ENCODE measurements around the gene GABBR2.

Gene GABBR2

DNA sequence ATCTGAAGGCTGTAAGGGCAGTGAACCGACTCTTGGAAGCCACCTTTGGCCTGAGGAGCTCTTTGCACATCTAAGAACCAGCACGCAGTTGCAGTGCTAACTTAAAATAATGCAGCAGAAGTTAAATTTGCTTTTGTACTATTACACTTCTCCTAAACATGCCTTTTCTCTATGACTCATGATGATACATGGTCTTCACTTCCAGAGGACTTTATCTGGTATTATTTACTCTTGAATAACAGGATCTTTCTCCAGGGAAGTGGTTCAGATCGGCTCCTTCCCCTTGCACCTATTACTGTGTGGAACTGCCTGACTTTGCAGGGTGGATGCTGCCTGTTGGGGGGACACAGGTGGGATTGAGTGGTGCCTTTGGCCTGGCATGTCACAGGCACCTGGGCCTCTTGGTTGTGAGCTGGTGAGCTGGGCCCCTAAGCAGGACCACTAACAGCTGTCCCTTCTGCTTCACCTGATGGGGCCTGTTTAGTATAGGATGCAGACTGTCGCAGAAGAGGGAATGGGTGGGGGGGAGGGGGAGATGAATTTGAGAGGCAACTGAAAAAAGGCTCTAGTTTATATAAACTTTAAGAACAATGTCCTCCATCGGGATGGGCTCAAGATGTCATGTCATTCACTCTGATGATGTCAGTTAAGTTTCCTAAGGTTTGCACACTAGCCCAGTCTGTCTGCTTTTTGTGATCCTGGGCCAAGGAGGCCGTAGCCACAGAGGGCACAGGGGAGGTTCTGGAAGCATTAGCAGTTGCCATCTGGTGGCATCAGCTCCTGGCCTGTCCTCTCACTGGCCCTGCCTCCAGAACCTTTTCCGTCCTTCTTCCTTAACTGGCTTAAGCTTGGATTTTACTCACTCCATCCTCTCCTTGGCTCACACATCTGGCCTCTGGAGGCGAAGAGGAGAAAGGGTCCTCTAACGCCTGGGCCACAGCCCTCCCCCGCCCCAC, 33.9 kb upstream of the GABBR2 start:
- no peaks in the 10 kb centered on the region for H3K4me1 ChIP-seq (ENCODE audit: control insufficient read depth, insufficient read depth, low read length, poor library complexity, severe bottlenecking)
- DNase-seq: no peak
- no peaks in the 10 kb centered on the region for H3K9me3 ChIP-seq (ENCODE audit: control insufficient read depth, low read length)
- no peaks in the 10 kb centered on the region for H3K27me3 ChIP-seq (replicated peaks; ENCODE audit: control insufficient read depth, insufficient read depth, low read length, poor library complexity, severe bottlenecking)
- no peak overlapping the region for H3K4me3 ChIP-seq (ENCODE audit: insufficient read depth, low read depth, low read length, poor library complexity, severe bottlenecking)
- no peak overlapping the region for H3K27ac ChIP-seq (ENCODE audit: insufficient read depth, low read length, poor library complexity, severe bottlenecking)
- peaks cover 5% of the 10 kb centered on the region for H3K36me3 ChIP-seq (ENCODE audit: control insufficient read depth, insufficient read depth, low read length)

DNA sequence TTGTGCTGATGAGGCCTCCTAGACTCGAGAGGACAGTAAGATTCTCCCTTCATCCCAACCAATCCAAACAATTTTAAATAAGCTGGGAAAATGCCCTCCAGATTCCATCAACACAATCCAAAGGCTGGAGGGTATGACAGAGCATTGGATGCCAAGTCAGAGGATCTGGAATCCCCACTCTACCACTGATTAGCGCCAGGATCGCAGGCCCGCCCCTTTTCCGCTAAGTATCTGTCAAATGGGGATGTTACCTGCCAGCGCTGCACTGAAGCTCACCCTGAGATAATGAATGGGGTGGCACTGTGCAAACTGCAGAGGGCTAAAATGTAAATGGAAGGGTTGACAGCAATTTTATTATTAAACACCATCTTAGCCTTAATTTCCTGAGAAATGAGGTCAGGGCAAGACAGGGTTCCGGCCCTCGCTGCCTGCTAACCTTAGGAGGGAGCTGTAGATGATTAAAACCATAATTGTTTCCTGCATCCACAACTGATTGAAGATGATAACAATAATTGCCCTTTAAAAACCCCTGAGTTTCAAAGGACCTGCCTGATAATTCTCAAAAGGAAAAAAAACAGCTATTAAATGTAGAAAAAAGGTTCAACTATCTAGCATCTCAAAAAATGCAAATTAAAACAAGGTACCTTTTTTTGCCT, 31.6 kb upstream of the GABBR2 start:
- no peaks in the 10 kb centered on the region for H3K4me1 ChIP-seq (ENCODE audit: control insufficient read depth, insufficient read depth, low read length, poor library complexity, severe bottlenecking)
- H3K9me3 ChIP-seq (ENCODE audit: control insufficient read depth, low read length): no peaks in the 10 kb centered on the region
- DNase-seq: no peak
- H3K4me3 ChIP-seq (ENCODE audit: insufficient read depth, low read depth, low read length, poor library complexity, severe bottlenecking): no peak overlapping the region
- no peak overlapping the region for H3K27ac ChIP-seq (ENCODE audit: insufficient read depth, low read length, poor library complexity, severe bottlenecking)
- peaks cover 10% of the 10 kb centered on the region for H3K36me3 ChIP-seq (ENCODE audit: control insufficient read depth, insufficient read depth, low read length)
- no peaks in the 10 kb centered on the region for H3K27me3 ChIP-seq (replicated peaks; ENCODE audit: control insufficient read depth, insufficient read depth, low read length, poor library complexity, severe bottlenecking)

DNA sequence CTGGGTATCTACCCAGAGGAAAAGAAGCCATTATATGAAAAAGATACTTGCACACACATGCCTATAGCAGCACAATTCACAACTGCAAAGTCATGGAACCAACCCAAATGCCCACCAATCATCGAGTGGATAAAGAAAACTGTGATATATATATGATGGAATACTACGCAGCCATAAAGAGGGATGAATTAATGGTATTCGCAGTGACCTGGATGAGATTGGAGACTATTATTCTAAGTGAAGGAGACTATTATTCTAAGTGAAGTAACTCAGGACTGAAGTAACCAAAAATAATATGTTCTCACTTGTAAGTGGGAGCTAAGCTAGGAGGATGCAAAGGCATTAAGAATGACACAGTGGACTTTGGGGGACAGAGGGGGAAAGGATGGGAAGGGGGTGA, 30.0 kb upstream of the GABBR2 start:
- Histone ChIP-seq H3K9me3 (ENCODE audit: control insufficient read depth, low read length) (no peaks in the 10 kb centered on the region), H3K27ac (ENCODE audit: insufficient read depth, low read length, poor library complexity, severe bottlenecking) (no peak overlapping the region), H3K4me3 (ENCODE audit: insufficient read depth, low read depth, low read length, poor library complexity, severe bottlenecking) (no peak overlapping the region), H3K4me1 (ENCODE audit: control insufficient read depth, insufficient read depth, low read length, poor library complexity, severe bottlenecking) (no peaks in the 10 kb centered on the region), H3K36me3 (ENCODE audit: control insufficient read depth, insufficient read depth, low read length) (peaks cover 13% of the 10 kb centered on the region), H3K27me3 (replicated peaks; ENCODE audit: control insufficient read depth, insufficient read depth, low read length, poor library complexity, severe bottlenecking) (no peaks in the 10 kb centered on the region)
- no peak for DNase-seq

DNA sequence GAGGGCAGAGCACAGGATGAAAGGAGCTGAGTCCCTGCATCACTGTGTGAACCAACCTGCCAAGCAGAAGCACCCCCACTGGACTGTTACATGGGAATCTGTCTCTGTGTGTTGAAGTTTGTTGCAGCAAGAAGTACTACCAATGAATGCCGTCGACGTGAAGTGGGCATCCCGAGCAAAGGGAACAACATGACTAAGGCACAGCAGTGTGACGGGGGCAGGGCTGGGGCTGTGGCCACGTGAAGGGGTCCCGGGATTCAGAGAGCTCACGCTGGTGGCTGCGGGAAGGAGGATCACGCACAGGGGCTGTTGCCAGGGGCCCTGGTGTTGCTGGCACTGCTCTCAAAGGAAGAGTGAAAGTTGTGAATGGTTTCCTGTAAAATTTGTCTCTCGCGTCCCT, 27.5 kb upstream of the GABBR2 start:
- Histone ChIP-seq H3K27ac (ENCODE audit: insufficient read depth, low read length, poor library complexity, severe bottlenecking) (no peak overlapping the region), H3K4me1 (ENCODE audit: control insufficient read depth, insufficient read depth, low read length, poor library complexity, severe bottlenecking) (no peaks in the 10 kb centered on the region), H3K27me3 (replicated peaks; ENCODE audit: control insufficient read depth, insufficient read depth, low read length, poor library complexity, severe bottlenecking) (no peaks in the 10 kb centered on the region), H3K36me3 (ENCODE audit: control insufficient read depth, insufficient read depth, low read length) (peaks cover 13% of the 10 kb centered on the region), H3K9me3 (ENCODE audit: control insufficient read depth, low read length) (no peaks in the 10 kb centered on the region), H3K4me3 (ENCODE audit: insufficient read depth, low read depth, low read length, poor library complexity, severe bottlenecking) (no peak overlapping the region)
- no peak for DNase-seq

DNA sequence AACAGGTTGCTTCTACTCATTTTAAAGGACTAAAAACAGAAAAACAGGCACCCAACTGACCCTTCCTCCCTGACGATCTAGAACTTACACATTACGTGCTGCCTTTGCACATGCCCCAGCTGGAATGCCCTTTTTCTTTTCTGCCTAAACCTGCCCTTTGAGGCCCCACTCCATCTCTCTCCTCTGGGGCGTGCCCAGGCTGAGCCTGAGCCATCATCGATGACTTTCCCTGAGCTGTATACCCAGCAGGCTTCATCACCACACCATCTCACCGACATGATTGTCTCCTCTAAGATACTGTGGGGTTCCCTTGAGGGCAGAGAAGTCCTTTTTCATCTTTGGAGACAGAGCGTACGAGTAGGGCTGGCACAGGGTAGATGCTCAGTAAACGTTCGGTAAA, 24.1 kb upstream of the GABBR2 start:
- no peak overlapping the region for H3K27ac ChIP-seq (ENCODE audit: insufficient read depth, low read length, poor library complexity, severe bottlenecking)
- H3K9me3 ChIP-seq (ENCODE audit: control insufficient read depth, low read length): no peaks in the 10 kb centered on the region
- no peaks in the 10 kb centered on the region for H3K27me3 ChIP-seq (replicated peaks; ENCODE audit: control insufficient read depth, insufficient read depth, low read length, poor library complexity, severe bottlenecking)
- no peak overlapping the region for H3K4me3 ChIP-seq (ENCODE audit: insufficient read depth, low read depth, low read length, poor library complexity, severe bottlenecking)
- DNase-seq: no peak
- peaks cover 13% of the 10 kb centered on the region for H3K36me3 ChIP-seq (ENCODE audit: control insufficient read depth, insufficient read depth, low read length)
- no peaks in the 10 kb centered on the region for H3K4me1 ChIP-seq (ENCODE audit: control insufficient read depth, insufficient read depth, low read length, poor library complexity, severe bottlenecking)

DNA sequence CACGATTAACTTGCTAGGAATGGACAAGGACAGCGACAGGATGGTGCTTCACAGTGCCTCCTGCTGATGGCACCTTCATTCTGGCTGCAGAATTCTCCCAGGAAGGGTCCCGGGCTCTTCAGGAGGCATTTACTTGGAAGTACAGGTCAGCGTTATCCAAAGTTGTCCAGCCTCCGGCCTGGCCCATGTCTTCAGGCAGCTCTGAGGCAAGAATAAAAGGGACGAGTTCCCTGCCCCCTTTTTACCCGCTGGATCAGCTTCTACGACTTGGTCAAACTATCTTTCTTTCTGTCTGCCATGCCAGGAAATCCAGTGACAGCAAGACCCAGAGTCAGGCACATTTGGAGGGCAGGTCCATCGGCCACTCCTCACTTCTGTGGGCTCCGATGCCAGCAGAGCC, 23.4 kb upstream of the GABBR2 start:
- H3K4me3 ChIP-seq (ENCODE audit: insufficient read depth, low read depth, low read length, poor library complexity, severe bottlenecking): no peak overlapping the region
- no peaks in the 10 kb centered on the region for H3K9me3 ChIP-seq (ENCODE audit: control insufficient read depth, low read length)
- DNase-seq: no peak
- H3K27me3 ChIP-seq (replicated peaks; ENCODE audit: control insufficient read depth, insufficient read depth, low read length, poor library complexity, severe bottlenecking): no peaks in the 10 kb centered on the region
- no peaks in the 10 kb centered on the region for H3K4me1 ChIP-seq (ENCODE audit: control insufficient read depth, insufficient read depth, low read length, poor library complexity, severe bottlenecking)
- H3K36me3 ChIP-seq (ENCODE audit: control insufficient read depth, insufficient read depth, low read length): peaks cover 13% of the 10 kb centered on the region
- no peak overlapping the region for H3K27ac ChIP-seq (ENCODE audit: insufficient read depth, low read length, poor library complexity, severe bottlenecking)

DNA sequence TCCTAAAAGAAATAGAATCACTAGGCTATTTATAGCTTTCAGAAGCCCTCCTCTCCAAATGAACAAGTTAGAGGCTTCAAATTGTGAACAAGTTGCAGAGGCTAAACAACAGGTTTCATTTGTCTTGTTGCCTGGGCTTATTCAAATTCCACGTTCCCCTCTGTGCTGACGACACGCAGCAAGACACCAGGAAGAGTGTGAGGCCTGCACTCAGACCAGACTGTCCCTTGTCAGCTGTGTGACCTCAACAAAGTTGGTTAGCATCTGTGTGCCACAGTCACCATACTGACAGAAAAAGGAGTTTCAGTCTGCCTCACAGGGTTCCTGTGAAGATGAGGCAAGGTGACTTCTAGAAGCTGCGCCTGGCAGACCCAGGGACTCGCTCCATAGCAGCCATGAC, 22.1 kb upstream of the GABBR2 start:
- no peaks in the 10 kb centered on the region for H3K27me3 ChIP-seq (replicated peaks; ENCODE audit: control insufficient read depth, insufficient read depth, low read length, poor library complexity, severe bottlenecking)
- no peaks in the 10 kb centered on the region for H3K9me3 ChIP-seq (ENCODE audit: control insufficient read depth, low read length)
- no peak overlapping the region for H3K4me3 ChIP-seq (ENCODE audit: insufficient read depth, low read depth, low read length, poor library complexity, severe bottlenecking)
- no peaks in the 10 kb centered on the region for H3K4me1 ChIP-seq (ENCODE audit: control insufficient read depth, insufficient read depth, low read length, poor library complexity, severe bottlenecking)
- H3K36me3 ChIP-seq (ENCODE audit: control insufficient read depth, insufficient read depth, low read length): peaks cover 4% of the 10 kb centered on the region
- H3K27ac ChIP-seq (ENCODE audit: insufficient read depth, low read length, poor library complexity, severe bottlenecking): no peak overlapping the region
- DNase-seq: no peak

DNA sequence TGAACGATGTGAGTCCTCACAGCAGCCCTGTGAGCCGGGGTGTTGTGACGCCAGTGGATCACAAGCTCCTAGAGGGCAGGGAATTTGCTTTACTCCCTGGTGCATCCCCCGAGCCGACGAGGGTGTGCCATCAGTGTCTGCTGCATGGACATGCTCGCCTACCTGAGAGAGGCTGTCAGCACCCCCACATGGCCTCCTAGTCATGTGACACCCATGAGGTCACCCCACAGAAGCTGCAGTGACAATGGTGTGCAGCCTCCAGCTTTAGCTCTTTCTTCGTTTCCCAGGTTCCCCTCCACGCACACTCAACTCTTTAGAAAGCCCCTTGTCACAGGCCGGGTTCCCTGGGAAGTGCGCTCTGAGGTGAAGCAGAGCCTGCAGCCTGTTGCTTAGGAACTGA, 19.8 kb upstream of the GABBR2 start:
- no peaks in the 10 kb centered on the region for H3K9me3 ChIP-seq (ENCODE audit: control insufficient read depth, low read length)
- H3K27ac ChIP-seq (ENCODE audit: insufficient read depth, low read length, poor library complexity, severe bottlenecking): no peak overlapping the region
- DNase-seq: no peak
- no peaks in the 10 kb centered on the region for H3K36me3 ChIP-seq (ENCODE audit: control insufficient read depth, insufficient read depth, low read length)
- no peak overlapping the region for H3K4me3 ChIP-seq (ENCODE audit: insufficient read depth, low read depth, low read length, poor library complexity, severe bottlenecking)
- no peaks in the 10 kb centered on the region for H3K4me1 ChIP-seq (ENCODE audit: control insufficient read depth, insufficient read depth, low read length, poor library complexity, severe bottlenecking)
- no peaks in the 10 kb centered on the region for H3K27me3 ChIP-seq (replicated peaks; ENCODE audit: control insufficient read depth, insufficient read depth, low read length, poor library complexity, severe bottlenecking)

DNA sequence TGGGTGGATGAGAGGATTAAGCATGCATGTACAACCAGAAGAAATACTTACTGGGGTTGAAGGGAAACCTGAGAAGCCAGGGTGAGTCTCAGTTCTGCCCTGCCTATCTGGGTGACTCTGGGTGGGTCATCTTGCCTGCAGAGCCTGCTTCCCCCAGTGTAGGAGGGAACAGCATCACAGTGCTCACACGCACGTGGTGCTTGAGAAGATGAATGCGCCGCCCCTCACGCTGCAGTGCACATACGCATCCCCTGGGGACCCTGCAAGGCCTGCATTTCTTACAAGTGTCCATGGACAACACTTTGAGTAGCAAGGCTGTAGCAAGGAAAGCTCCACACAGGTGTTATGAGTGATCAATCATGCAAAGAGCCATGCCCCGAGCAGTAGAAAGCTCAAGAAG, 18.7 kb upstream of the GABBR2 start:
- H3K27me3 ChIP-seq (replicated peaks; ENCODE audit: control insufficient read depth, insufficient read depth, low read length, poor library complexity, severe bottlenecking): no peaks in the 10 kb centered on the region
- no peaks in the 10 kb centered on the region for H3K36me3 ChIP-seq (ENCODE audit: control insufficient read depth, insufficient read depth, low read length)
- H3K27ac ChIP-seq (ENCODE audit: insufficient read depth, low read length, poor library complexity, severe bottlenecking): no peak overlapping the region
- no peak overlapping the region for H3K4me3 ChIP-seq (ENCODE audit: insufficient read depth, low read depth, low read length, poor library complexity, severe bottlenecking)
- H3K4me1 ChIP-seq (ENCODE audit: control insufficient read depth, insufficient read depth, low read length, poor library complexity, severe bottlenecking): no peaks in the 10 kb centered on the region
- no peak for DNase-seq
- no peaks in the 10 kb centered on the region for H3K9me3 ChIP-seq (ENCODE audit: control insufficient read depth, low read length)

DNA sequence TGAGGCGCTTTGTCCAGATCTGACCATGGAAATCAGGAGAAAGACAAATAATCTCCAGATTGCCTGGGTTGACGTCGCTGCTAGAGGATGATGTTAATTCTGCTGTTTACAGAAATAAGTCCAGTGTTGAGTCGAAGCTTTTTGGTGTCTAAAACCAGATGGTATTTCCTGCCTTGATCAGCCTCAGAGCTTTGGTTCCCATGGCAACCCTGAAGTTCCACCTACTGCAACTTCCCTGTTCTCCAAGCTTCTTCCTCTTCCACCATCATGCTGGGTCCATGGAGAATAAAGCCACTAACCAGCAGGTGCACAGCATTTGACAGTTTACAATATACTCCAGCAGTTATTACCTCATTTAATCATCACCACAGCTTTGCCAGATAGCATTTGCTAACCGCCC, 18.0 kb upstream of the GABBR2 start:
- Histone ChIP-seq H3K4me1 (ENCODE audit: control insufficient read depth, insufficient read depth, low read length, poor library complexity, severe bottlenecking) (no peaks in the 10 kb centered on the region), H3K9me3 (ENCODE audit: control insufficient read depth, low read length) (no peaks in the 10 kb centered on the region), H3K27me3 (replicated peaks; ENCODE audit: control insufficient read depth, insufficient read depth, low read length, poor library complexity, severe bottlenecking) (no peaks in the 10 kb centered on the region), H3K36me3 (ENCODE audit: control insufficient read depth, insufficient read depth, low read length) (no peaks in the 10 kb centered on the region), H3K27ac (ENCODE audit: insufficient read depth, low read length, poor library complexity, severe bottlenecking) (no peak overlapping the region), H3K4me3 (ENCODE audit: insufficient read depth, low read depth, low read length, poor library complexity, severe bottlenecking) (no peak overlapping the region)
- no peak for DNase-seq
